T47D (cell line): ENCODE measurements around the gene CELA2B.
"Not testable (repeated sequence)": the region's sequence is repeated elsewhere in the genome, so short reads cannot be mapped to it uniquely, and the experiment has no call there.

Experiments used
- DNase-seq, 2 experiments: peaks; one replicate each; pipeline versions ENCODE4 v3.0.0 to v3.0.0-alpha.2; 2011 to 2012; ENCODE audit warnings: low read depth in 1 of 2, low spot score in 1 of 2
- JUND ChIP-seq: IDR thresholded peaks from 2 replicates; pipeline ENCODE4 v1.6.1; 2012; ENCODE audit warnings: low read depth
- in situ Hi-C: cut with HindIII; loops from 2 replicates; pipeline ENCODE4 v1.10.0; 2016; ENCODE audit warnings: low sequenced_read_pairs, low pct_unique_long_range_greater_than_20kb

The CELA2B gene

GRCh38 chr1:15451014-15451722 lies 24.7 kb upstream of the CELA2B start:
- in situ Hi-C loops, result no loop called here
- TF ChIP-seq JUND, result no peak
- no peak for DNase-seq

- in situ Hi-C loops, result no loop called here
- no peak for DNase-seq
- TF ChIP-seq JUND, result no peak
Observed at GRCh38 chr1:15452216-15452615, 23.7 kb upstream of the CELA2B start.

GRCh38 chr1:15452866-15453571 lies 22.9 kb upstream of the CELA2B start:
- in situ Hi-C loops, result no loop called here
- TF ChIP-seq JUND, result no peak
- no peak for DNase-seq

- no peak for DNase-seq
- TF ChIP-seq JUND, result no peak
- in situ Hi-C loops, result no loop called here
Observed at GRCh38 chr1:15453734-15454133, 22.2 kb upstream of the CELA2B start.

GRCh38 chr1:15454256-15454655 lies 21.6 kb upstream of the CELA2B start:
- no peak for DNase-seq
- in situ Hi-C loops, result no loop called here
- TF ChIP-seq JUND, result no peak

- in situ Hi-C loops, result no loop called here
- no peak for TF ChIP-seq JUND
- no peak for DNase-seq
Observed at GRCh38 chr1:15455522-15455921, 20.4 kb upstream of the CELA2B start.

- in situ Hi-C loops, result no loop called here
- no peak for TF ChIP-seq JUND
- no peak for DNase-seq
Observed at GRCh38 chr1:15456313-15456954, 19.5 kb upstream of the CELA2B start, which contains the start of gene CELA2A. CELA2A (plus strand) TSS chr1:15456732; CDS start chr1:15456754, 22 bp downstream.

GRCh38 chr1:15457585-15457984 lies 18.3 kb upstream of the CELA2B start:
- no peak for TF ChIP-seq JUND
- in situ Hi-C loops, result no loop called here
- peak in 1 of 2 experiments; percentile 42 for DNase-seq

GRCh38 chr1:15458388-15458787 lies 17.5 kb upstream of the CELA2B start:
- in situ Hi-C loops, result not testable (repeated sequence)

GRCh38 chr1:15459771-15460707 lies 15.9 kb upstream of the CELA2B start:
- DNase-seq, result no peak
- in situ Hi-C loops, result no loop called here
- TF ChIP-seq JUND, result no peak

More at GRCh38 chr1:15458388-15458787, 17.5 kb upstream of the CELA2B start:
- not testable (repeated sequence) for DNase-seq

GRCh38 chr1:15460708-15461095 lies 15.2 kb upstream of the CELA2B start:
- in situ Hi-C loops, result no loop called here
- no peak for TF ChIP-seq JUND

GRCh38 chr1:15463064-15463800 lies 12.7 kb upstream of the CELA2B start:
- DNase-seq, result peak in 1 of 2 experiments; percentile 12
- in situ Hi-C loops, result not testable (repeated sequence)

More at GRCh38 chr1:15460708-15461095, 15.2 kb upstream of the CELA2B start:
- no peak for DNase-seq

- DNase-seq, in situ Hi-C loops: not testable (repeated sequence)
Observed at GRCh38 chr1:15463926-15464322, 12.0 kb upstream of the CELA2B start.
